ENCODE results near the gene ARL6IP5. TPM values are rescaled to one million over a fixed set of nuclear protein-coding genes. Genes with fewer than 3 reads are reported as not detected.
A peak's percentile ranks its signal among the peaks of the same experiment; 100 is the strongest.

The ARL6IP5 gene
- total RNA-seq, 4 donors from 2014 or later: 65.2 to 146 (median 98.2) TPM

GRCh38 chr3:69081583-69082262 lies 3.0 kb upstream of the ARL6IP5 start:
- Histone ChIP-seq H3K9me3 (no peaks in the 10 kb centered on the region), H3K36me3 (no peaks in the 10 kb centered on the region), H3K27ac (peak overlapping the region in 1 of 3 donors; percentile 55), H3K4me1 (peaks cover 37 to 57% of the 10 kb centered on the region in 2 donors), H3K27me3 (no peaks in the 10 kb centered on the region), H3K4me3 (replicated peaks in 1 of 3) (no peak overlapping the region)
- no peak for DNase-seq
- TF ChIP-seq CTCF (IDR thresholded peaks at IDR 0.05): no peak
- TF ChIP-seq POLR2A (IDR thresholded peaks at IDR 0.05): no peak
- intact Hi-C loops (cut with DNase I): no loop called here
- 88 to 90% methylated on average over 5 of the region's 5 CpGs for WGBS, 2 donors

- no peaks in the 10 kb centered on the region for H3K36me3 ChIP-seq
- H3K27ac ChIP-seq: peak overlapping the region in 1 of 3 donors; percentile 55
- 68 to 81% methylated on average over 2 of the region's 2 CpGs for WGBS, 2 donors
- intact Hi-C loops (cut with DNase I): no loop called here
- H3K27me3 ChIP-seq: no peaks in the 10 kb centered on the region
- H3K4me1 ChIP-seq: peaks cover 44 to 64% of the 10 kb centered on the region in 2 donors
- no peak for DNase-seq
- H3K9me3 ChIP-seq: no peaks in the 10 kb centered on the region
- no peak overlapping the region for H3K4me3 ChIP-seq (replicated peaks in 1 of 3)
- TF ChIP-seq POLR2A (IDR thresholded peaks at IDR 0.05) (no peak), CTCF (IDR thresholded peaks at IDR 0.05) (no peak)
Measured at GRCh38 chr3:69082361-69082760, 2.4 kb upstream of the ARL6IP5 start.

- no peaks in the 10 kb centered on the region for H3K36me3 ChIP-seq
- peak overlapping the region in 2 of 3 donors; percentile 12 to 55 for H3K27ac ChIP-seq
- no peaks in the 10 kb centered on the region for H3K9me3 ChIP-seq
- no peak for TF ChIP-seq POLR2A (IDR thresholded peaks at IDR 0.05)
- TF ChIP-seq CTCF (IDR thresholded peaks at IDR 0.05): no peak
- H3K4me3 ChIP-seq (replicated peaks in 1 of 3): no peak overlapping the region
- H3K27me3 ChIP-seq: no peaks in the 10 kb centered on the region
- DNase-seq: peak; percentile 58 to 64
- intact Hi-C loops (cut with DNase I): no loop called here
- peaks cover 46 to 67% of the 10 kb centered on the region in 2 donors for H3K4me1 ChIP-seq
Measured at GRCh38 chr3:69082805-69083204, 1.9 kb upstream of the ARL6IP5 start.

GRCh38 chr3:69085168-69085832 lies 563 bp downstream of the ARL6IP5 start:
- Histone ChIP-seq H3K9me3 (no peaks in the 10 kb centered on the region), H3K36me3 (no peaks in the 10 kb centered on the region), H3K4me1 (peaks cover 44 to 78% of the 10 kb centered on the region in 2 donors), H3K4me3 (replicated peaks in 1 of 3) (peak overlapping the region; percentile 71 to 88 (median 82)), H3K27me3 (no peaks in the 10 kb centered on the region), H3K27ac (peak overlapping the region; percentile 80 to 95 (median 94))
- 0 to 1% methylated on average over 20 to 22 of the region's 26 CpGs for WGBS, 2 donors
- TF ChIP-seq POLR2A (IDR thresholded peaks at IDR 0.05) (no peak), CTCF (IDR thresholded peaks at IDR 0.05) (no peak)
- peak; percentile 21 to 34 for DNase-seq
- intact Hi-C loops (cut with DNase I): no loop called here

Data from thyroid gland (tissue), 4 donors.